ENCODE data around the gene IGFL2. TPM values are rescaled to one million over a fixed set of nuclear protein-coding genes. Genes with fewer than 3 reads are reported as not detected.

IGFL2 gene
- polyA plus RNA-seq, 1 of the 3 experiments (the other 2 are of a cell fraction), result 0.23 TPM

DNA sequence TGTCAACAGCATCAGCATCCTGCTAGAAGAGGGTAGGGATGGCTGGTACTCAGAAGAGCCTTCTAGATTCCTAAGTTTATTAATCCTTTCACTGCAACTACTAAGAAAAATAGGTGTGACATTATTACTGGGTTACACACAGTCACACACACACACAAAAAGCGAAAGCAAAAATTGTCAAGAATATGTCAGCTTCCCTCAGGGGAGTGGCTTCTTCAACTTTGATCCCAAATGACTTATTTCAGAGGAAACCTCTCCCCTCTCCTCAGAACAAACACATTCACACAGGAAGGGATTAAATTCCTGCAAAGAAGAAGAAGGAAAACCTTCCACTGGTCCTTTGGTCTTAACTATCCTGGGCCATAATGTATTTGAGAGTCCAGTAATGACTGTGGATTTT, 61.4 kb downstream of the IGFL2 start:
- no peak overlapping the region for H2AFZ ChIP-seq (ENCODE audit: low read depth)
- ChIA-PET POLR2A (no interaction called here), CTCF (interaction anchor here (1.0 kb wide), 1 partner anchor 180 kb away, joined by 5 read pairs; no protein-coding TSS in a partner anchor)
- H3K27me3 ChIP-seq (ENCODE audit: insufficient read depth), result peaks cover 13% of the 10 kb centered on the region; the same call in 1 of the 2 replicates
- H3K9ac ChIP-seq, result no peak overlapping the region
- no peak overlapping the region for H3K27ac ChIP-seq (ENCODE audit: low read depth in 2 of 2, low read length in 1 of 2)
- H3K4me1 ChIP-seq (ENCODE audit: control insufficient read depth in 1 of 2, insufficient read depth in 2 of 2, low read depth in 1 of 2, low read length in 1 of 2), result peaks cover 0 to 13% of the 10 kb centered on the region in 2 experiments; a peak in 1 of 4 replicates
- WGBS (ENCODE audit: low lambda C conversion rate), result 25% methylated on average over 1 of the region's 1 CpG
- peaks cover 10% of the 10 kb centered on the region for H3F3A ChIP-seq (replicated peaks; ENCODE audit: insufficient read depth)
- no peaks in the 10 kb centered on the region for H4K20me1 ChIP-seq (ENCODE audit: insufficient read depth)
- no peak for TF ChIP-seq EZH2phosphoT487 (IDR thresholded peaks at IDR 0.05; ENCODE audit: borderline replicate concordance, low read depth)
- no peak for TF ChIP-seq NFIC (IDR thresholded peaks at IDR 0.05; ENCODE audit: borderline replicate concordance)
- TF ChIP-seq, protein P1, sequence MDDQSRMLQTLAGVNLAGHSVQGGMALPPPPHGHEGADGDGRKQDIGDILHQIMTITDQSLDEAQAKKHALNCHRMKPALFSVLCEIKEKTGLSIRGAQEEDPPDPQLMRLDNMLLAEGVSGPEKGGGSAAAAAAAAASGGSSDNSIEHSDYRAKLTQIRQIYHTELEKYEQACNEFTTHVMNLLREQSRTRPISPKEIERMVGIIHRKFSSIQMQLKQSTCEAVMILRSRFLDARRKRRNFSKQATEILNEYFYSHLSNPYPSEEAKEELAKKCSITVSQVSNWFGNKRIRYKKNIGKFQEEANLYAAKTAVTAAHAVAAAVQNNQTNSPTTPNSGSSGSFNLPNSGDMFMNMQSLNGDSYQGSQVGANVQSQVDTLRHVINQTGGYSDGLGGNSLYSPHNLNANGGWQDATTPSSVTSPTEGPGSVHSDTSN (IDR thresholded peaks at IDR 0.05), result no peak
- no peak for TF ChIP-seq SMC3 (IDR thresholded peaks at IDR 0.05; ENCODE audit: low read depth, low read length)
- TF ChIP-seq, protein P2, sequence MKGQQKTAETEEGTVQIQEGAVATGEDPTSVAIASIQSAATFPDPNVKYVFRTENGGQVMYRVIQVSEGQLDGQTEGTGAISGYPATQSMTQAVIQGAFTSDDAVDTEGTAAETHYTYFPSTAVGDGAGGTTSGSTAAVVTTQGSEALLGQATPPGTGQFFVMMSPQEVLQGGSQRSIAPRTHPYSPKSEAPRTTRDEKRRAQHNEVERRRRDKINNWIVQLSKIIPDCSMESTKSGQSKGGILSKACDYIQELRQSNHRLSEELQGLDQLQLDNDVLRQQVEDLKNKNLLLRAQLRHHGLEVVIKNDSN (IDR thresholded peaks at IDR 0.05; ENCODE audit: borderline replicate concordance, low read depth), result no peak
- TF ChIP-seq ELF1 (IDR thresholded peaks at IDR 0.05), result no peak
- no peak for TF ChIP-seq TEAD4 (IDR thresholded peaks at IDR 0.05; ENCODE audit: borderline replicate concordance, insufficient read depth)
- TF ChIP-seq RXRA (IDR thresholded peaks at IDR 0.05; ENCODE audit: borderline replicate concordance, low read depth), result no peak
- no peak for TF ChIP-seq TAF1 (IDR thresholded peaks at IDR 0.05; ENCODE audit: borderline replicate concordance, low read depth, low read length)
- TF ChIP-seq RFX5 (IDR thresholded peaks at IDR 0.05; ENCODE audit: low read length), result no peak
- TF ChIP-seq JUND (IDR thresholded peaks at IDR 0.05), result no peak
- TF ChIP-seq, protein P3, sequence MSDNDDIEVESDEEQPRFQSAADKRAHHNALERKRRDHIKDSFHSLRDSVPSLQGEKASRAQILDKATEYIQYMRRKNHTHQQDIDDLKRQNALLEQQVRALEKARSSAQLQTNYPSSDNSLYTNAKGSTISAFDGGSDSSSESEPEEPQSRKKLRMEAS (IDR thresholded peaks at IDR 0.05; ENCODE audit: low read depth), result no peak
- no peak for TF ChIP-seq YY1 (IDR thresholded peaks at IDR 0.05; ENCODE audit: low read depth)
- no peak for TF ChIP-seq MEF2A (IDR thresholded peaks at IDR 0.05; ENCODE audit: borderline replicate concordance, low read depth)
- TF ChIP-seq MXI1 (IDR thresholded peaks at IDR 0.05; ENCODE audit: low read depth, low read length), result no peak
- TF ChIP-seq, protein P4, sequence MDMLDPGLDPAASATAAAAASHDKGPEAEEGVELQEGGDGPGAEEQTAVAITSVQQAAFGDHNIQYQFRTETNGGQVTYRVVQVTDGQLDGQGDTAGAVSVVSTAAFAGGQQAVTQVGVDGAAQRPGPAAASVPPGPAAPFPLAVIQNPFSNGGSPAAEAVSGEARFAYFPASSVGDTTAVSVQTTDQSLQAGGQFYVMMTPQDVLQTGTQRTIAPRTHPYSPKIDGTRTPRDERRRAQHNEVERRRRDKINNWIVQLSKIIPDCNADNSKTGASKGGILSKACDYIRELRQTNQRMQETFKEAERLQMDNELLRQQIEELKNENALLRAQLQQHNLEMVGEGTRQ (IDR thresholded peaks at IDR 0.05; ENCODE audit: borderline replicate concordance, low read depth, low read length), result no peak
- TF ChIP-seq RAD21 (IDR thresholded peaks at IDR 0.05; ENCODE audit: low read length), result no peak
- no peaks in the 10 kb centered on the region for H3K9me3 ChIP-seq
- H3K4me3 ChIP-seq (ENCODE audit: low read depth in 2 of 2, low read length in 1 of 2), result no peak overlapping the region
- no peaks in the 10 kb centered on the region for H3K9me2 ChIP-seq
- H3K4me2 ChIP-seq, result no peak overlapping the region
- no peaks in the 10 kb centered on the region for H3K79me2 ChIP-seq (ENCODE audit: insufficient read depth)
- no peaks in the 10 kb centered on the region for H3K36me3 ChIP-seq (replicated peaks in 1 of 2; ENCODE audit: control insufficient read depth in 1 of 2, insufficient read depth in 2 of 2, low read length in 1 of 2)
- no peak for DNase-seq
